SK-N-SH treated with all-trans-retinoic acid at 6 μM for 48 hours (cell line): ENCODE results near the gene LNX2.

Experiments used
- ARNTL ChIP-seq: fragments of 450-650 bp; formaldehyde crosslinking; IDR thresholded peaks from 2 replicates; pipeline ENCODE4 v1.5.0; 2020; ENCODE audit warnings: low read depth, mild to moderate bottlenecking, moderate library complexity, borderline replicate concordance
- CREB5 ChIP-seq: fragments of 250-450 bp; sonication (Bioruptor Pico); IDR thresholded peaks from 2 replicates; pipeline ENCODE4 v1.5.1; 2020; ENCODE audit warnings: low read depth, mild to moderate bottlenecking, moderate library complexity
- CSRNP3 ChIP-seq: fragments of 250-450 bp; sonication (Bioruptor Pico); IDR thresholded peaks from 2 replicates; pipeline ENCODE4 v1.5.1; 2021; ENCODE audit warnings: mild to moderate bottlenecking, moderate library complexity
- ESRRG ChIP-seq: fragments of 250-450 bp; sonication (Bioruptor Pico); IDR thresholded peaks from 2 replicates; pipeline ENCODE4 v1.6.1; 2021; ENCODE audit warnings: mild to moderate bottlenecking
- GLIS3 ChIP-seq: fragments of 250-450 bp; sonication (Bioruptor Pico); IDR thresholded peaks from 2 replicates; pipeline ENCODE4 v1.5.0; 2020; ENCODE audit warnings: mild to moderate bottlenecking, moderate library complexity
- PATZ1 ChIP-seq: fragments of 250-450 bp; sonication (Bioruptor Pico); IDR thresholded peaks from 2 replicates; pipeline ENCODE4 v1.8.0; 2020; ENCODE audit warnings: mild to moderate bottlenecking, moderate library complexity, borderline replicate concordance
- RARB ChIP-seq: fragments of 250-450 bp; sonication (Bioruptor Pico); IDR thresholded peaks from 2 replicates; pipeline ENCODE4 v1.8.0; 2021; ENCODE audit warnings: mild to moderate bottlenecking, moderate library complexity
- TCF4 ChIP-seq: fragments of 250-450 bp; sonication (Bioruptor Pico); IDR thresholded peaks from 2 replicates; pipeline ENCODE4 v1.8.0; 2021; ENCODE audit warnings: mild to moderate bottlenecking, moderate library complexity, borderline replicate concordance
- ZFP30 ChIP-seq: fragments of 450-650 bp; formaldehyde crosslinking; IDR thresholded peaks from 2 replicates; pipeline ENCODE4 v1.5.0; 2022; ENCODE audit warnings: mild to moderate bottlenecking, moderate library complexity
- ZNF70 ChIP-seq: fragments of 450-650 bp; formaldehyde crosslinking; IDR thresholded peaks from 2 replicates; pipeline ENCODE4 v1.5.0; 2020; ENCODE audit warnings: mild to moderate bottlenecking, moderate library complexity
- ZNF8 ChIP-seq: fragments of 450-650 bp; formaldehyde crosslinking; IDR thresholded peaks from 2 replicates; pipeline ENCODE4 v1.5.0; 2020; ENCODE audit warnings: mild to moderate bottlenecking, moderate library complexity

- TF ChIP-seq ZNF8 (CRISPR knock-in tag) (no peak), TCF4 (CRISPR knock-in tag) (no peak), PATZ1 (CRISPR knock-in tag) (no peak), RARB (no peak), ARNTL (CRISPR knock-in tag) (no peak), GLIS3 (CRISPR knock-in tag) (no peak), ESRRG (CRISPR knock-in tag) (no peak), CREB5 (no peak), ZFP30 (CRISPR knock-in tag) (no peak), ZNF70 (no peak), CSRNP3 (CRISPR knock-in tag) (no peak)
These were observed 31.9 kb downstream of the LNX2 start for GRCh38 chr13:27588405-27588804.
